ENCODE measurements around the gene DRD4.
"Not testable (repeated sequence)": the region's sequence is repeated elsewhere in the genome, so short reads cannot be mapped to it uniquely, and the experiment has no call there.

DRD4 gene

DNA sequence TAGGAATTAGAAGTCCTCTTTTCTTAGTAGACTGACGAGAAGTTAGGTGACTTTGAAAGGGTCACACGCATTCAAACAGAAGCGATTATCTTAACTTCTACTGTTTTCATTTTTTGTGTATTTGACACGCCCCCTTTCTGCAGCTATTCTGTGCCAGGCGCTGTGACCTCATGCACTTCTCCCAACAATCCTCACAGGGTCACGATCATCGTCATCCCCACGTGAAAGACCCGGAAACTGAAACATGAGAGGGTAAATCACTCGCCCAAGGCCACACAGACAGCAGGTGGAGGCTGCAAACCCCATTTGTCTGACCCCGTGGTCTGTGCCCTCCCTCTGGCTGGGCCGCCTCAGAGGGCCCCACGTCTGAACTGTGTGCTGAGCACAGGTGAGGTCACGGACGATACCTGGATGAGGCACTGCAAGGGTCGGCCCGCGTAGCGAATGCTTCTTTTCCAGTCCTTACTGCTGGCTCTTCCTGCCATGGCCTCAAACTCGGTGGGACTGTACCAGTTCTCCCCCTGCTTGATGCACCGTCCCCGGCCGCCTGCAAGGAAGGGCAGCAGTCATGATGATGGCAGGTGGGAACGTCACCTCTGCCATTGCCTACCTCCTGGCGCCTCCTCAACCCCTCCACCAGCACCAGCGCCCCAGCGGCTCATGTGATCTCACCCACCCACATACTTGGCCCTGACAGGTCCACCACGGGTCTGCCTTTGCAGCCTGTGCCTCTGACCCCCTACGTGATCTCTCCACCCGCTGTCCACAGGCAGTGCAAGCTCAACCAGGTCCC, 49.6 kb downstream of the DRD4 start:
- no peak for DNase-seq

GRCh38 chr11:687751-688150, 50.7 kb downstream of the DRD4 start:
- DNase-seq, result no peak

DNA sequence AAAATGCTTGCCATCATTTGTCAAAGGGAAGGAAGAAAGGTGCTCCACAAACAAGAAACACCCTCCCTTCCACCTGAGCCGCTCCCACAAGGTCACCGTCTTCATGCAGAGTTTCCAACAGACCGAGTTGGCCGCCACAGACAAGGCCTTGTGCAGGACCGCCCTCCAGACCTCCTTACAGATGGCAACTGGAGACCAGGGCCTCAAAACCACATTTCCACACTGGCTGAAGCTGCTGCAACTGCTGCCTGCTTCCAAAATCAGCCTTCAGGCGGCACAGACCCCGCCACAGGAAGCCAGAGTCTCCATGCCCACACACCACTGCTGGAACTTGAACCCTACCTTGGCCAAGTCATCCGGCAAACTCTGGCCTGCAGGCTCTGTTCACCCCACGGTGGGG, 51.6 kb downstream of the DRD4 start:
- DNase-seq, result no peak

DNA sequence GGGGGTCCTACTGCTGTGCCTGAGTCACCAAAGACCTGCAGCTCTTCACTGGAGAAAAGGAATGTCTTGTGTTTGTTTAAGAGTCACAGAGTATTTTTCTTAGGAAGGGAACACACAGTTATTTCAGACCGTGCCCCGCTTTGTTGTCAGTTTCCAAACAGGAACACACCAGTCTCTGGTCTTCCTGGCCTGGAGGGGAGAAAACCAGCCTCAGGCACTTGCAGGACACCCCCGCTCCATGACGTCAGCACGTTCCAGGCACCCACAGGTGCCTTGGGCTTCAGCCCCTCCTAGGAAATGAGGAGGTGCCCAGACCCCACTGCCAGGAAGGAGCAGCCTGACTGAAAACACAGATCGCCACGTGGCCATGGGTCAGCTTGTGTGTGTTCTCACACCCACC, 52.6 kb downstream of the DRD4 start:
- no peak for DNase-seq

DNA sequence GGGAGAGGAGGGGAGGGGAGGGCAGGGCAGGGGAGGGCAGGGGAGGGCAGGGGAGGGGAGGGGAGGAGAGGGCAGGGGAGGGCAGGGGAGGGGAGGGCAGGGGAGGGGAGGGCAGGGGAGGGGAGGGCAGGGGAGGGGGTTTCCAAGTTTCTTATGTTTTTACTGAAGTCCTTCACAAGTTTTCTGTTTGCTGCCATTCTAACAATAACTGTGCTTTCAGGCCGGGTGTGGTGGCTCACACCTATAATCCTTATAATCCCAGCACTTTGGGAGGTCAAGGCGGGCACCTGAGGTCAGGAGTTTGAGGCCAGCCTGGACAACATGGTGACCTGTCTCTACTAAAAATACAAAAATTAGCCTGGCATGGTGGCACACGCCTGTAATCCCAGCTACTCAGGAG, 53.2 kb downstream of the DRD4 start:
- DNase-seq, result not testable (repeated sequence)
